Peyer's patch (tissue), 4 donors: ENCODE measurements around the gene HMCN1. TPM values are rescaled to one million over a fixed set of nuclear protein-coding genes. Genes with fewer than 3 reads are reported as not detected.
"Not testable (repeated sequence)": the region's sequence is repeated elsewhere in the genome, so short reads cannot be mapped to it uniquely, and the experiment has no call there.

Experiments used
- DNase-seq, 3 donors: peaks; one replicate each; pipeline ENCODE4 v3.0.0-alpha.2; 2017 to 2019
- H3K27ac ChIP-seq, 4 donors: fragments of 200-600 bp; sonication (generic); one replicate each; pipeline ENCODE4 v1.5.1; 2016 to 2019
- H3K27me3 ChIP-seq, 2 donors: fragments of 200-600 bp; sonication (generic); one replicate each; pipeline ENCODE4 v1.5.1; 2019
- H3K36me3 ChIP-seq, 3 donors: fragments of 200-600 bp; sonication (generic); one replicate each; pipeline ENCODE4 v1.5.1; 2016 to 2019
- H3K4me1 ChIP-seq, 4 donors: fragments of 200-600 bp; sonication (generic); one replicate each; pipeline ENCODE4 v1.5.1; 2016 to 2019
- H3K4me3 ChIP-seq, 4 donors: fragments of 200-600 bp; sonication (generic); 1 replicate in 3 of 4; 2 replicates in 1 of 4; pipeline ENCODE4 v1.5.1; 2016 to 2019; ENCODE audit warnings: mild to moderate bottlenecking in 1 of 4
- H3K9me3 ChIP-seq, 4 donors: fragments of 200-600 bp; sonication (generic); one replicate each; pipeline ENCODE4 v1.5.1; 2016 to 2019; ENCODE audit warnings: mild to moderate bottlenecking in 1 of 4
- CTCF ChIP-seq, 6 experiments: fragments of 450-650 bp in 4 of 6; fragments of 200-600 bp in 2 of 6; sonication (generic) in 1 of 6; IDR thresholded peaks; one replicate each; pipeline ENCODE4 v1.5.1; 2017 to 2019; ENCODE audit warnings: antibody characterized with exemption in 6 of 6, mild to moderate bottlenecking in 3 of 6, moderate library complexity in 1 of 6
- POLR2A ChIP-seq, 2 donors: fragments of 450-650 bp; IDR thresholded peaks; one replicate each; pipeline ENCODE4 v1.5.1; 2017; ENCODE audit warnings: antibody characterized with exemption in 2 of 2, mild to moderate bottlenecking in 2 of 2, moderate library complexity in 2 of 2
- total RNA-seq, 4 donors: library from RNA; depleted of rRNA; stranded (reverse); fragments of >200 nt; gene quantifications; one replicate each; pipeline ENCODE4 v1.1.0, GENCODE V29; 2016

The HMCN1 gene
- total RNA-seq, 4 donors from 2014 or later = 1.5 to 18.2 (median 7.1) TPM

- Histone ChIP-seq H3K4me3 (no peak overlapping the region), H3K27me3 (no peaks in the 10 kb centered on the region), H3K9me3 (no peaks in the 10 kb centered on the region), H3K36me3 (no peaks in the 10 kb centered on the region), H3K27ac (no peak overlapping the region), H3K4me1 (no peaks in the 10 kb centered on the region)
- TF ChIP-seq CTCF (IDR thresholded peaks at IDR 0.05) (no peak), POLR2A (IDR thresholded peaks at IDR 0.05) (no peak)
- no peak for DNase-seq
Observed at GRCh38 chr1:186183970-186184628, 449.9 kb downstream of the HMCN1 start.

- not testable (repeated sequence) for H3K27me3 ChIP-seq, H3K4me3 ChIP-seq
Observed at GRCh38 chr1:186186251-186186650, 452.1 kb downstream of the HMCN1 start.

GRCh38 chr1:186187601-186188000 is 453.4 kb downstream of the HMCN1 start:
- no peaks in the 10 kb centered on the region for H3K36me3 ChIP-seq
- TF ChIP-seq POLR2A (IDR thresholded peaks at IDR 0.05) = no peak
- TF ChIP-seq CTCF (IDR thresholded peaks at IDR 0.05) = no peak
- DNase-seq = no peak
- H3K27me3 ChIP-seq = no peaks in the 10 kb centered on the region
- H3K4me3 ChIP-seq = no peak overlapping the region
- H3K27ac ChIP-seq = no peak overlapping the region
- no peaks in the 10 kb centered on the region for H3K9me3 ChIP-seq
- no peaks in the 10 kb centered on the region for H3K4me1 ChIP-seq

More at GRCh38 chr1:186186251-186186650, 452.1 kb downstream of the HMCN1 start:
- H3K36me3 ChIP-seq, DNase-seq, H3K27ac ChIP-seq, H3K9me3 ChIP-seq, H3K4me1 ChIP-seq: not testable (repeated sequence)

- no peak for DNase-seq
- H3K27me3 ChIP-seq = no peaks in the 10 kb centered on the region
- no peak overlapping the region for H3K27ac ChIP-seq
- no peak overlapping the region for H3K4me3 ChIP-seq
- H3K9me3 ChIP-seq = no peaks in the 10 kb centered on the region
- TF ChIP-seq POLR2A (IDR thresholded peaks at IDR 0.05) = no peak
- no peak for TF ChIP-seq CTCF (IDR thresholded peaks at IDR 0.05)
- no peaks in the 10 kb centered on the region for H3K4me1 ChIP-seq
- no peaks in the 10 kb centered on the region for H3K36me3 ChIP-seq
Observed at GRCh38 chr1:186188004-186188539, 453.9 kb downstream of the HMCN1 start.

- H3K4me1 ChIP-seq = no peaks in the 10 kb centered on the region
- DNase-seq = no peak
- TF ChIP-seq CTCF (IDR thresholded peaks at IDR 0.05) (no peak), POLR2A (IDR thresholded peaks at IDR 0.05) (no peak)
Observed at GRCh38 chr1:186188736-186189135, 454.5 kb downstream of the HMCN1 start.

GRCh38 chr1:186189156-186189555 is 455.0 kb downstream of the HMCN1 start:
- H3K36me3 ChIP-seq = no peaks in the 10 kb centered on the region
- TF ChIP-seq CTCF (IDR thresholded peaks at IDR 0.05) (no peak), POLR2A (IDR thresholded peaks at IDR 0.05) (no peak)
- H3K27me3 ChIP-seq = no peaks in the 10 kb centered on the region
- no peaks in the 10 kb centered on the region for H3K4me1 ChIP-seq
- no peak for DNase-seq
- H3K9me3 ChIP-seq = no peaks in the 10 kb centered on the region
- H3K27ac ChIP-seq = no peak overlapping the region
- no peak overlapping the region for H3K4me3 ChIP-seq

More at GRCh38 chr1:186188736-186189135, 454.5 kb downstream of the HMCN1 start:
- Histone ChIP-seq H3K27ac (no peak overlapping the region), H3K4me3 (no peak overlapping the region), H3K9me3 (no peaks in the 10 kb centered on the region), H3K36me3 (no peaks in the 10 kb centered on the region), H3K27me3 (no peaks in the 10 kb centered on the region)
